Measurements from ENCODE around the gene APOBEC3F. TPM values are rescaled to one million over a fixed set of nuclear protein-coding genes. Genes with fewer than 3 reads are reported as not detected.
"Not testable (repeated sequence)": the region's sequence is repeated elsewhere in the genome, so short reads cannot be mapped to it uniquely, and the experiment has no call there.

Gene APOBEC3F
- total and polyA plus RNA-seq, 2 experiments from 2014 or later, result 6.2 to 10.1 TPM

GRCh38 chr22:39068033-39068785 is 27.5 kb downstream of the APOBEC3F start:
- TF ChIP-seq EZH2phosphoT487 (IDR thresholded peaks at IDR 0.05; ENCODE audit: insufficient read depth, low read depth), result no peak
- TF ChIP-seq EZH2 (IDR thresholded peaks at IDR 0.05; ENCODE audit: insufficient read depth, poor library complexity, severe bottlenecking), result no peak
- no peak overlapping the region for H3K4me2 ChIP-seq (ENCODE audit: unreplicated experiment)
- in situ Hi-C loops (cut with MboI), result no loop called here
- no peak overlapping the region for H2AFZ ChIP-seq
- H3F3A ChIP-seq (ENCODE audit: insufficient read depth), result no peaks in the 10 kb centered on the region
- H3K9me3 ChIP-seq (ENCODE audit: low read depth), result no peaks in the 10 kb centered on the region
- WGBS, 2 experiments (ENCODE audit: low coverage in 1 of 2, low lambda C conversion rate in 2 of 2, missing lambda C conversion rate in 2 of 2), result 66 to 71% methylated on average over 13 of the region's 13 CpGs
- no peak overlapping the region for H3K9ac ChIP-seq
- DNase-seq, result no peak
- H4K20me1 ChIP-seq (ENCODE audit: insufficient read depth), result no peaks in the 10 kb centered on the region
- no peak overlapping the region for H3K27ac ChIP-seq
- H3K4me3 ChIP-seq, result no peak overlapping the region
- no peaks in the 10 kb centered on the region for H3K9me2 ChIP-seq (ENCODE audit: insufficient read depth)
- H3K79me2 ChIP-seq (ENCODE audit: insufficient read depth), result no peaks in the 10 kb centered on the region
- H3K27me3 ChIP-seq (replicated peaks; ENCODE audit: insufficient read depth), result 0 out of 2 replicates have a peak, but pooled peaks cover 10% of the 10 kb centered on the region
- H3K4me1 ChIP-seq (ENCODE audit: insufficient read depth), result peaks cover 7% of the 10 kb centered on the region; the same call in 1 of the 2 replicates
- H3K36me3 ChIP-seq (ENCODE audit: low read depth), result no peaks in the 10 kb centered on the region

- no peak overlapping the region for H3K4me3 ChIP-seq
- H3K9me3 ChIP-seq (ENCODE audit: low read depth), result no peaks in the 10 kb centered on the region
- no peak overlapping the region for H3K27ac ChIP-seq
- H3F3A ChIP-seq (ENCODE audit: insufficient read depth), result no peaks in the 10 kb centered on the region
- no peaks in the 10 kb centered on the region for H3K79me2 ChIP-seq (ENCODE audit: insufficient read depth)
- WGBS, 2 experiments (ENCODE audit: low coverage in 1 of 2, low lambda C conversion rate in 2 of 2, missing lambda C conversion rate in 2 of 2), result 80 to 86% methylated on average over 7 of the region's 7 CpGs
- H2AFZ ChIP-seq, result no peak overlapping the region
- no peaks in the 10 kb centered on the region for H3K9me2 ChIP-seq (ENCODE audit: insufficient read depth)
- in situ Hi-C loops (cut with MboI), result no loop called here
- no peak for TF ChIP-seq EZH2phosphoT487 (IDR thresholded peaks at IDR 0.05; ENCODE audit: insufficient read depth, low read depth)
- TF ChIP-seq EZH2 (IDR thresholded peaks at IDR 0.05; ENCODE audit: insufficient read depth, poor library complexity, severe bottlenecking), result no peak
- no peak overlapping the region for H3K4me2 ChIP-seq (ENCODE audit: unreplicated experiment)
- DNase-seq, result no peak
- no peaks in the 10 kb centered on the region for H3K36me3 ChIP-seq (ENCODE audit: low read depth)
- H3K27me3 ChIP-seq (replicated peaks; ENCODE audit: insufficient read depth), result 0 out of 2 replicates have a peak, but pooled peaks cover 10% of the 10 kb centered on the region
- H4K20me1 ChIP-seq (ENCODE audit: insufficient read depth), result no peaks in the 10 kb centered on the region
- H3K4me1 ChIP-seq (ENCODE audit: insufficient read depth), result peaks cover 7% of the 10 kb centered on the region; the same call in 1 of the 2 replicates
- no peak overlapping the region for H3K9ac ChIP-seq
These were observed 29.5 kb downstream of the APOBEC3F start for GRCh38 chr22:39070186-39070585.

- H3K27me3 ChIP-seq (replicated peaks; ENCODE audit: insufficient read depth), result 0 out of 2 replicates have a peak, but pooled peaks cover 10% of the 10 kb centered on the region
- H3K27ac ChIP-seq; H3K36me3 ChIP-seq (ENCODE audit: low read depth); H3K9me2 ChIP-seq (ENCODE audit: insufficient read depth); H3K9me3 ChIP-seq (ENCODE audit: low read depth); H3K4me1 ChIP-seq (ENCODE audit: insufficient read depth); H3K79me2 ChIP-seq (ENCODE audit: insufficient read depth); DNase-seq; in situ Hi-C loops (cut with MboI); H4K20me1 ChIP-seq (ENCODE audit: insufficient read depth); H3K4me3 ChIP-seq; H3K4me2 ChIP-seq (ENCODE audit: unreplicated experiment); H2AFZ ChIP-seq; H3K9ac ChIP-seq; H3F3A ChIP-seq (ENCODE audit: insufficient read depth): not testable (repeated sequence)
- 60 to 64% methylated on average over 6 to 7 of the region's 7 CpGs for WGBS, 2 experiments (ENCODE audit: low coverage in 1 of 2, low lambda C conversion rate in 2 of 2, missing lambda C conversion rate in 2 of 2)
These were observed 31.9 kb downstream of the APOBEC3F start for GRCh38 chr22:39072581-39072981.

- H3K27ac ChIP-seq, result no peak overlapping the region
- in situ Hi-C loops (cut with MboI), result no loop called here
- no peak for DNase-seq
- H4K20me1 ChIP-seq (ENCODE audit: insufficient read depth), result no peaks in the 10 kb centered on the region
- H3K4me1 ChIP-seq (ENCODE audit: insufficient read depth), result no peaks in the 10 kb centered on the region
- TF ChIP-seq EZH2phosphoT487 (IDR thresholded peaks at IDR 0.05; ENCODE audit: insufficient read depth, low read depth) (no peak), EZH2 (IDR thresholded peaks at IDR 0.05; ENCODE audit: insufficient read depth, poor library complexity, severe bottlenecking) (no peak)
- no peaks in the 10 kb centered on the region for H3K9me2 ChIP-seq (ENCODE audit: insufficient read depth)
- no peaks in the 10 kb centered on the region for H3K36me3 ChIP-seq (ENCODE audit: low read depth)
- no peak overlapping the region for H2AFZ ChIP-seq
- H3K9ac ChIP-seq, result no peak overlapping the region
- WGBS, 2 experiments (ENCODE audit: low coverage in 1 of 2, low lambda C conversion rate in 2 of 2, missing lambda C conversion rate in 2 of 2), result 46 to 47% methylated on average over 2 of the region's 2 CpGs
- H3K79me2 ChIP-seq (ENCODE audit: insufficient read depth), result no peaks in the 10 kb centered on the region
- H3K4me2 ChIP-seq (ENCODE audit: unreplicated experiment), result no peak overlapping the region
- H3K4me3 ChIP-seq, result no peak overlapping the region
- H3K9me3 ChIP-seq (ENCODE audit: low read depth), result no peaks in the 10 kb centered on the region
- H3F3A ChIP-seq (ENCODE audit: insufficient read depth), result no peaks in the 10 kb centered on the region
- H3K27me3 ChIP-seq (replicated peaks; ENCODE audit: insufficient read depth), result 0 out of 2 replicates have a peak, but pooled peaks cover 4% of the 10 kb centered on the region
These were observed 33.3 kb downstream of the APOBEC3F start for GRCh38 chr22:39073981-39074380.

DNA sequence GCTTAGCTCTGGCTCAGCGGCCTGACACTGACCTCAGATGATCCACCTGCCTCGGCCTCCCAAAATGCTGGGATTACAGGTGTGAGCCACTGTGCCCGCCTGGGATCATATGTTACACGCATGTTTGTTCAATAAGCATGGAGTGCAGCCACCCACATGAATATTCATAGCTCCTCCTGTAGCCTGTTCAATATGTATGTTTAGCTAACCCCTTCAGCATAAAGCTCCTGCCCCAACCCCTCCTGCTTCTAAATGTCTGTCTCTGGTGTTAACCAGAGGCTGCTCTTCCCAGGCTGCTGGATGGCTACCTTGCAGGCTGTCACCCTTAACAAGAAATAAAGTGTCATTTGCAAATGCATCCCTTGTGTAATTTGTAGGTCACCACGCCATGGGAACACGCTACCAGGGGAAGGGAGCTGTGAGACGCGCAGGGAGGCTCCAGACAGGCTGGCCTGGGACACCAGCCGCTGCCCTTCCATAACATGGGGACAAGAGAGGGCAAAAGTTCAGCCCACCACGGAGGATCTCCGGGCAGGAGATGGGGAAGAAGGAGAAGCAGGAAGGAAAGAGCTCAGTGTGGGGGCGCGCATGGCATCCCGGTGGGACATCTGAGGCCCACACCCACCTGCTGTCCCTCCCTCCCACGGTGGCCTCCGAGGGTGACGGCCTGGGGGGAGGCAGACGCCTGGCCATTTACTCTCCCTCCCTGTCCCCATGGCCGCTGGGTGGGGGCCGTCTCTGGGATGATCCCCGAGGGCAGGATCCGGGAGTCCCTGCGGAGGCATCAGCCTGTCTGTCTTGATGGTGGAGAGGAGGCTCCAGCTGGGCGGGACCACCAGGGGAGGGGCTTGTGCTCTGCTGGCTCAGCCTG is 35.7 kb downstream of the APOBEC3F start:
- H3K79me2 ChIP-seq (ENCODE audit: insufficient read depth); H3K9me3 ChIP-seq (ENCODE audit: low read depth); H3F3A ChIP-seq (ENCODE audit: insufficient read depth); H3K36me3 ChIP-seq (ENCODE audit: low read depth); H3K27me3 ChIP-seq (replicated peaks; ENCODE audit: insufficient read depth); H3K4me3 ChIP-seq; H4K20me1 ChIP-seq (ENCODE audit: insufficient read depth); H3K27ac ChIP-seq; H3K4me1 ChIP-seq (ENCODE audit: insufficient read depth); H3K9me2 ChIP-seq (ENCODE audit: insufficient read depth); DNase-seq; H3K9ac ChIP-seq; H3K4me2 ChIP-seq (ENCODE audit: unreplicated experiment); in situ Hi-C loops (cut with MboI): not testable (repeated sequence)
- H2AFZ ChIP-seq, result 0 out of 2 replicates have a peak overlapping the region, but pooled peaks have one; percentile 86
- 37 to 85% methylated on average over 8 to 17 of the region's 24 CpGs for WGBS, 2 experiments (ENCODE audit: low coverage in 1 of 2, low lambda C conversion rate in 2 of 2, missing lambda C conversion rate in 2 of 2)

DNA sequence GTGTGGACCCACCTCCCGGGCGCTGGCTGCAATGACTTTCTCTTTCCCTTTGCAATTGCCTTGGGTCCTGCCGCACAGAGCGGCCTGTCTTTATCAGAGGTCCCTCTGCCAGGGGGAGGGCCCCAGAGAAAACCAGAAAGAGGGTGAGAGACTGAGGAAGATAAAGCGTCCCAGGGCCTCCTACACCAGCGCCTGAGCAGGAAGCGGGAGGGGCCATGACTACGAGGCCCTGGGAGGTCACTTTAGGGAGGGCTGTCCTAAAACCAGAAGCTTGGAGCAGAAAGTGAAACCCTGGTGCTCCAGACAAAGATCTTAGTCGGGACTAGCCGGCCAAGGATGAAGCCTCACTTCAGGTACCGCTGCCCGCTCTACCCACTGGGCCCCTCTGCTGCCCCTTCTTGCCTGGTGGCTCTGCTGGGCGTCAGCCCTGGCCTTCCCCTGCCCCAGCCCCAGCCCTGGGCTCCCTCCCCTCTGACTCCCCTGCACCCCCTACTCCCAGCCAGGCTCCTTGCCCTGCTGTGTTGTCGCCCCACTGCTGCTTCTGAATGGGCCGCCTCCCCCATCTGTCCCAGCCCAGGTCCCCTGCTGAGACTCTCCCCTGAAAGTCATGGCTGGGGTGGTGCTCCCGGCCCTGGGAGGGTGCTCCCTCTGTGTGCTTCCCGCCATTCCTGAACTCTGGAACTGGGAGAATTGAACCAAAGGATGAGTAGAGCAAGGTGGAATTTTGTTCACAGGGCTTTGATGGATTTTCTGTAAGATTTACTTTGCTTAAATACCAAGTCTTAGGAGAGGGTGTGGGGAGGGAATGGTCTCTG is 36.6 kb downstream of the APOBEC3F start, which contains the start of gene APOBEC3G:
APOBEC3G (plus strand) TSS at position 250 of the 815 bp plus-strand sequence; CDS start at position 337, 87 bp downstream.
- H3K27me3 ChIP-seq (replicated peaks; ENCODE audit: insufficient read depth); H3K36me3 ChIP-seq (ENCODE audit: low read depth); H3K9me2 ChIP-seq (ENCODE audit: insufficient read depth); in situ Hi-C loops (cut with MboI); H3F3A ChIP-seq (ENCODE audit: insufficient read depth); H3K4me1 ChIP-seq (ENCODE audit: insufficient read depth); H3K9me3 ChIP-seq (ENCODE audit: low read depth); H4K20me1 ChIP-seq (ENCODE audit: insufficient read depth); H3K79me2 ChIP-seq (ENCODE audit: insufficient read depth): not testable (repeated sequence)
- Histone ChIP-seq H3K4me3 (peak within 1 kb of the TSS; percentile 79), H2AFZ (peak within 1 kb of the TSS; percentile 86), H3K27ac (peak within 1 kb of the TSS; percentile 35; the same call in 1 of the 2 replicates), H3K9ac (peak within 1 kb of the TSS; percentile 78), H3K4me2 (ENCODE audit: unreplicated experiment) (peak within 1 kb of the TSS; percentile 88)
- 5 to 12% methylated on average over 7 to 15 of the region's 17 CpGs for WGBS, 2 experiments (ENCODE audit: low coverage in 1 of 2, low lambda C conversion rate in 2 of 2, missing lambda C conversion rate in 2 of 2)
- DNase-seq, result peak; percentile 69

All from GM23248 (cell line).